K562 (cell line): ENCODE results near the gene ZEB2. TPM values are rescaled to one million over a fixed set of nuclear protein-coding genes. Genes with fewer than 3 reads are reported as not detected.

Experiments
- CBX2 ChIP-seq: fragments of 200-600 bp; sonication (generic); IDR thresholded peaks from one replicate; pipeline ENCODE4 v1.6.1; 2012; ENCODE audit warnings: mild to moderate bottlenecking, low read length, inconsistent platforms; ENCODE audit not compliant: insufficient read depth, poor library complexity, severe bottlenecking
- CHD7 ChIP-seq: fragments of 200-600 bp; sonication (generic); IDR thresholded peaks from one replicate; pipeline ENCODE4 v1.6.1; 2012; ENCODE audit warnings: mild to moderate bottlenecking, low read depth, low read length, inconsistent platforms
- PCBP1 ChIP-seq: fragments of 200-400 bp; formaldehyde crosslinking; IDR thresholded peaks from 2 replicates; pipeline ENCODE4 v1.6.1; 2018; ENCODE audit warnings: mild to moderate bottlenecking, low read depth, low read length; ENCODE audit not compliant: poor library complexity, severe bottlenecking
- REST ChIP-seq, 2 experiments: fragments of 450-650 bp; formaldehyde crosslinking in 1 of 2; IDR thresholded peaks; 2 replicates each; pipeline versions ENCODE4 v1.4.0 to v1.6.1; 2014 to 2020; ENCODE audit warnings: mild to moderate bottlenecking in 2 of 2, borderline replicate concordance in 1 of 2, low read depth in 1 of 2
- TCF7 ChIP-seq: sonication (generic); IDR thresholded peaks from 2 replicates; pipeline ENCODE4 v1.6.1; 2016; ENCODE audit warnings: antibody characterized with exemption, borderline replicate concordance
- ZNF253 ChIP-seq: fragments of 250-450 bp; sonication (Bioruptor Pico); conservative IDR thresholded peaks from 2 replicates; pipeline ENCODE4 v1.6.1; 2021; ENCODE audit warnings: mild to moderate bottlenecking
- ZNF79 ChIP-seq: fragments of 250-450 bp; sonication (Bioruptor Pico); IDR thresholded peaks from 2 replicates; pipeline ENCODE4 v1.4.0; 2020; ENCODE audit warnings: low read depth, mild to moderate bottlenecking, moderate library complexity
- polyA plus RNA-seq, 8 experiments: library from polyadenylated mRNA; depleted of rRNA in 4 of 8; stranded (reverse) in 5 of 8; unstranded in 3 of 8; fragments of >200 nt; fragmentation: Nextera tagmentation in 2 of 8; fragmentation: Illumina TruSeq in 1 of 8; extraction: Ambion mirVana in 2 of 8; extraction: Trizol in 1 of 8; gene quantifications; 2 replicates each; pipeline versions ENCODE4 v1.2.1 to v1.2.3, GENCODE V29; 2011 to 2014; ENCODE audit warnings: inconsistent platforms in 1 of 8, missing spikeins in 1 of 8
- total RNA-seq, 7 experiments: library from RNA; depleted of rRNA in 6 of 7; stranded (reverse); fragments of >200 nt in 6 of 7; fragmentation: Illumina TruSeq in 2 of 7; extraction: Trizol in 2 of 7; gene quantifications; 2 replicates each; pipeline versions ENCODE4 v1.2.1 to v1.2.3, GENCODE V29; 2011 to 2021; ENCODE audit warnings: low replicate concordance in 1 of 7

The ZEB2 gene
- total and polyA plus RNA-seq, 9 of the 15 experiments (the other 6 are each of a cell fraction or from before 2014, with no cell fraction given) = 15.1 to 113 (median 72.3) TPM

GRCh38 chr2:144370937-144371584, 148.9 kb downstream of the ZEB2 start (continued):
- TF ChIP-seq CHD7 (no peak), CBX2 (no peak), PCBP1 (no peak), REST (IDR thresholded peaks at IDR 0.05; ENCODE audit: borderline replicate concordance) (no peak), REST (CRISPR knock-in tag; IDR thresholded peaks at IDR 0.05; ENCODE audit: low read depth) (no peak), ZNF79 (CRISPR knock-in tag) (no peak), TCF7 (no peak), ZNF253 (no peak)
